H1 (cell line): ENCODE measurements around the gene CRYBG1. TPM values are rescaled to one million over a fixed set of nuclear protein-coding genes. Genes with fewer than 3 reads are reported as not detected.

Source experiments
- JUN ChIP-seq: IDR thresholded peaks from 2 replicates; pipeline ENCODE4 v1.6.1; 2011; ENCODE audit warnings: low read depth, mild to moderate bottlenecking, improper control_type of control experiment, low read length
- KDM1A ChIP-seq: fragments of 200-600, 300-600 bp; sonication (generic); IDR thresholded peaks from 2 replicates; pipeline ENCODE4 v1.7.1; 2016; ENCODE audit warnings: mild to moderate bottlenecking, low read length, borderline replicate concordance
- SP2 ChIP-seq: IDR thresholded peaks from 2 replicates; pipeline ENCODE4 v1.6.1; 2012; ENCODE audit warnings: mild to moderate bottlenecking, low read length, inconsistent platforms
- polyA plus RNA-seq, 7 experiments: library from polyadenylated mRNA; depleted of rRNA in 3 of 7; stranded (reverse) in 5 of 7; unstranded in 2 of 7; fragments of >200 nt in 5 of 7; fragments of 200-250 nt in 2 of 7; gene quantifications; 1 replicate in 5 of 7; 2 replicates in 1 of 7; 4 replicates in 1 of 7; pipeline versions ENCODE4 v1.2.1 to v1.2.3, GENCODE V29; 2011 to 2013; ENCODE audit warnings: missing spikeins in 2 of 7, mixed read lengths in 2 of 7
- total RNA-seq: library from RNA; stranded (reverse); fragmentation: NEBNext Ultra II Directional; extraction: Animal tissue kit (Norgen Biotek cat#: 25700); gene quantifications from 2 replicates; pipeline ENCODE4 v1.2.1, GENCODE V29; 2021
- TF ChIP-seq, protein P1 (sequence below): fragments of 300-600 bp; sonication (generic); IDR thresholded peaks from 2 replicates; pipeline ENCODE4 v1.7.1; 2012; ENCODE audit warnings: low read length, moderate library complexity, mild to moderate bottlenecking, inconsistent platforms; ENCODE audit not compliant: insufficient replicate concordance

Gene CRYBG1
- total and polyA plus RNA-seq, 2 of the 8 experiments (the other 6 are each of a cell fraction or from before 2014, with no cell fraction given) = 2.2 to 11.6 TPM

DNA sequence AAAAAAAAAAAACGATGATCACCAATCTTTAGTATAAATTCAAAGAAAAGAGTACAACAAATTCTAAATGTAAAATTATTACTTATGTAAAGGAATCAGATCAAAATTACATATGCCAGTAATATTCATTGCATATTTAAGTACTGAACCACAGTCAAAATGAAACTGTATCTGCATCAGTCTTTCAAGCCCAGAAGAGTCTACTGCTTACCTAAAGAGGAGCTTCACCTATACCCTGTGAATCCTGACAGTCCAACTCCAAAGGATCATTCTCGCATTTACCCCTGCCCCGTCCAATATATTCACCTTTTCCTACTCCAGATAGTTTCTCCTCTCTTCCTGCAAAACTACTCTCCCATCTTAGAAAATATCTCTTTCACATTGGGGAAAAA is 44.1 kb upstream of the CRYBG1 start (continued):
- TF ChIP-seq, protein P1, sequence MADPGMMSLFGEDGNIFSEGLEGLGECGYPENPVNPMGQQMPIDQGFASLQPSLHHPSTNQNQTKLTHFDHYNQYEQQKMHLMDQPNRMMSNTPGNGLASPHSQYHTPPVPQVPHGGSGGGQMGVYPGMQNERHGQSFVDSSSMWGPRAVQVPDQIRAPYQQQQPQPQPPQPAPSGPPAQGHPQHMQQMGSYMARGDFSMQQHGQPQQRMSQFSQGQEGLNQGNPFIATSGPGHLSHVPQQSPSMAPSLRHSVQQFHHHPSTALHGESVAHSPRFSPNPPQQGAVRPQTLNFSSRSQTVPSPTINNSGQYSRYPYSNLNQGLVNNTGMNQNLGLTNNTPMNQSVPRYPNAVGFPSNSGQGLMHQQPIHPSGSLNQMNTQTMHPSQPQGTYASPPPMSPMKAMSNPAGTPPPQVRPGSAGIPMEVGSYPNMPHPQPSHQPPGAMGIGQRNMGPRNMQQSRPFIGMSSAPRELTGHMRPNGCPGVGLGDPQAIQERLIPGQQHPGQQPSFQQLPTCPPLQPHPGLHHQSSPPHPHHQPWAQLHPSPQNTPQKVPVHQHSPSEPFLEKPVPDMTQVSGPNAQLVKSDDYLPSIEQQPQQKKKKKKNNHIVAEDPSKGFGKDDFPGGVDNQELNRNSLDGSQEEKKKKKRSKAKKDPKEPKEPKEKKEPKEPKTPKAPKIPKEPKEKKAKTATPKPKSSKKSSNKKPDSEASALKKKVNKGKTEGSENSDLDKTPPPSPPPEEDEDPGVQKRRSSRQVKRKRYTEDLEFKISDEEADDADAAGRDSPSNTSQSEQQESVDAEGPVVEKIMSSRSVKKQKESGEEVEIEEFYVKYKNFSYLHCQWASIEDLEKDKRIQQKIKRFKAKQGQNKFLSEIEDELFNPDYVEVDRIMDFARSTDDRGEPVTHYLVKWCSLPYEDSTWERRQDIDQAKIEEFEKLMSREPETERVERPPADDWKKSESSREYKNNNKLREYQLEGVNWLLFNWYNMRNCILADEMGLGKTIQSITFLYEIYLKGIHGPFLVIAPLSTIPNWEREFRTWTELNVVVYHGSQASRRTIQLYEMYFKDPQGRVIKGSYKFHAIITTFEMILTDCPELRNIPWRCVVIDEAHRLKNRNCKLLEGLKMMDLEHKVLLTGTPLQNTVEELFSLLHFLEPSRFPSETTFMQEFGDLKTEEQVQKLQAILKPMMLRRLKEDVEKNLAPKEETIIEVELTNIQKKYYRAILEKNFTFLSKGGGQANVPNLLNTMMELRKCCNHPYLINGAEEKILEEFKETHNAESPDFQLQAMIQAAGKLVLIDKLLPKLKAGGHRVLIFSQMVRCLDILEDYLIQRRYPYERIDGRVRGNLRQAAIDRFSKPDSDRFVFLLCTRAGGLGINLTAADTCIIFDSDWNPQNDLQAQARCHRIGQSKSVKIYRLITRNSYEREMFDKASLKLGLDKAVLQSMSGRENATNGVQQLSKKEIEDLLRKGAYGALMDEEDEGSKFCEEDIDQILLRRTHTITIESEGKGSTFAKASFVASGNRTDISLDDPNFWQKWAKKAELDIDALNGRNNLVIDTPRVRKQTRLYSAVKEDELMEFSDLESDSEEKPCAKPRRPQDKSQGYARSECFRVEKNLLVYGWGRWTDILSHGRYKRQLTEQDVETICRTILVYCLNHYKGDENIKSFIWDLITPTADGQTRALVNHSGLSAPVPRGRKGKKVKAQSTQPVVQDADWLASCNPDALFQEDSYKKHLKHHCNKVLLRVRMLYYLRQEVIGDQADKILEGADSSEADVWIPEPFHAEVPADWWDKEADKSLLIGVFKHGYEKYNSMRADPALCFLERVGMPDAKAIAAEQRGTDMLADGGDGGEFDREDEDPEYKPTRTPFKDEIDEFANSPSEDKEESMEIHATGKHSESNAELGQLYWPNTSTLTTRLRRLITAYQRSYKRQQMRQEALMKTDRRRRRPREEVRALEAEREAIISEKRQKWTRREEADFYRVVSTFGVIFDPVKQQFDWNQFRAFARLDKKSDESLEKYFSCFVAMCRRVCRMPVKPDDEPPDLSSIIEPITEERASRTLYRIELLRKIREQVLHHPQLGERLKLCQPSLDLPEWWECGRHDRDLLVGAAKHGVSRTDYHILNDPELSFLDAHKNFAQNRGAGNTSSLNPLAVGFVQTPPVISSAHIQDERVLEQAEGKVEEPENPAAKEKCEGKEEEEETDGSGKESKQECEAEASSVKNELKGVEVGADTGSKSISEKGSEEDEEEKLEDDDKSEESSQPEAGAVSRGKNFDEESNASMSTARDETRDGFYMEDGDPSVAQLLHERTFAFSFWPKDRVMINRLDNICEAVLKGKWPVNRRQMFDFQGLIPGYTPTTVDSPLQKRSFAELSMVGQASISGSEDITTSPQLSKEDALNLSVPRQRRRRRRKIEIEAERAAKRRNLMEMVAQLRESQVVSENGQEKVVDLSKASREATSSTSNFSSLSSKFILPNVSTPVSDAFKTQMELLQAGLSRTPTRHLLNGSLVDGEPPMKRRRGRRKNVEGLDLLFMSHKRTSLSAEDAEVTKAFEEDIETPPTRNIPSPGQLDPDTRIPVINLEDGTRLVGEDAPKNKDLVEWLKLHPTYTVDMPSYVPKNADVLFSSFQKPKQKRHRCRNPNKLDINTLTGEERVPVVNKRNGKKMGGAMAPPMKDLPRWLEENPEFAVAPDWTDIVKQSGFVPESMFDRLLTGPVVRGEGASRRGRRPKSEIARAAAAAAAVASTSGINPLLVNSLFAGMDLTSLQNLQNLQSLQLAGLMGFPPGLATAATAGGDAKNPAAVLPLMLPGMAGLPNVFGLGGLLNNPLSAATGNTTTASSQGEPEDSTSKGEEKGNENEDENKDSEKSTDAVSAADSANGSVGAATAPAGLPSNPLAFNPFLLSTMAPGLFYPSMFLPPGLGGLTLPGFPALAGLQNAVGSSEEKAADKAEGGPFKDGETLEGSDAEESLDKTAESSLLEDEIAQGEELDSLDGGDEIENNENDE = no peak
- TF ChIP-seq KDM1A (no peak), JUN (no peak), SP2 (no peak)
- TF ChIP-seq, all 59 proteins: peak for 0
